ENCODE data around the gene SAMSN1. TPM values are rescaled to one million over a fixed set of nuclear protein-coding genes. Genes with fewer than 3 reads are reported as not detected.
"Not testable (repeated sequence)": the region's sequence is repeated elsewhere in the genome, so short reads cannot be mapped to it uniquely, and the experiment has no call there.

The SAMSN1 gene
- polyA plus RNA-seq, 2 of the 4 experiments (the other 2 are of a cell fraction): 0.06 TPM; not detected in 1

- WGBS (ENCODE audit: missing lambda C conversion rate): 6% methylated on average over 1 of the region's 1 CpG
- no peak for ATAC-seq
- ChIA-PET CTCF (no interaction called here), POLR2A (no interaction called here)
- TF ChIP-seq NPAS2 (CRISPR knock-in tag; IDR thresholded peaks at IDR 0.05; ENCODE audit: borderline replicate concordance): no peak
- TF ChIP-seq NR3C1 (IDR thresholded peaks at IDR 0.05): no peak
- TF ChIP-seq RARB (CRISPR knock-in tag; IDR thresholded peaks at IDR 0.05): no peak
- TF ChIP-seq HMGXB4 (CRISPR knock-in tag; IDR thresholded peaks at IDR 0.05; ENCODE audit: borderline replicate concordance): no peak
- no peak for TF ChIP-seq RFX5 (IDR thresholded peaks at IDR 0.05)
- no peak for TF ChIP-seq CHD4 (IDR thresholded peaks at IDR 0.05; ENCODE audit: borderline replicate concordance)
- no peak for TF ChIP-seq FOSL2 (IDR thresholded peaks at IDR 0.05)
- no peak for TF ChIP-seq FOSL2 (CRISPR knock-in tag; IDR thresholded peaks at IDR 0.05)
- TF ChIP-seq MYC (IDR thresholded peaks at IDR 0.05; ENCODE audit: borderline replicate concordance, low read length): no peak
- no peak for TF ChIP-seq FOXS1 (CRISPR knock-in tag; IDR thresholded peaks at IDR 0.05)
- TF ChIP-seq HES2 (IDR thresholded peaks at IDR 0.05): no peak
- no peak for TF ChIP-seq USF2 (IDR thresholded peaks at IDR 0.05)
- TF ChIP-seq JUN (IDR thresholded peaks at IDR 0.05): no peak
- no peak for TF ChIP-seq EP300 (IDR thresholded peaks at IDR 0.05)
- no peak for TF ChIP-seq ESRRA (IDR thresholded peaks at IDR 0.05; ENCODE audit: borderline replicate concordance, low read length)
- TF ChIP-seq ZC3H11A (IDR thresholded peaks at IDR 0.05): no peak
- no peak for TF ChIP-seq CEBPB (IDR thresholded peaks at IDR 0.05)
- no peak for TF ChIP-seq HOXA7 (CRISPR knock-in tag; IDR thresholded peaks at IDR 0.05)
- no peak for TF ChIP-seq CTCF (IDR thresholded peaks at IDR 0.05)
- TF ChIP-seq FOSB (CRISPR knock-in tag; IDR thresholded peaks at IDR 0.05): no peak
- TF ChIP-seq ELK1 (IDR thresholded peaks at IDR 0.05; ENCODE audit: low read depth, low read length): no peak
- Histone ChIP-seq H3K4me3 (no peak overlapping the region), H3K4me1 (no peaks in the 10 kb centered on the region), H3K9me3 (no peaks in the 10 kb centered on the region), H3K4me2 (no peak overlapping the region), H3K27ac (no peak overlapping the region)
- FAIRE-seq: no peak
- no peak for DNase-seq (ENCODE audit: low read depth in 1 of 2, low spot score in 1 of 2)
Observed at GRCh38 chr21:14519000-14519399, 27.1 kb downstream of the SAMSN1 start.

- ChIA-PET POLR2A (no interaction called here), CTCF (no interaction called here)
- Histone ChIP-seq H3K4me1 (no peaks in the 10 kb centered on the region), H3K9me3 (no peaks in the 10 kb centered on the region), H3K27ac (no peak overlapping the region), H3K4me3 (no peak overlapping the region), H3K4me2 (no peak overlapping the region)
- ATAC-seq: no peak
- WGBS (ENCODE audit: missing lambda C conversion rate): 5% methylated on average over 1 of the region's 1 CpG
- TF ChIP-seq RCOR1 (IDR thresholded peaks at IDR 0.05; ENCODE audit: low read depth, low read length) (no peak), SMC3 (IDR thresholded peaks at IDR 0.05) (no peak), CTCF (IDR thresholded peaks at IDR 0.05) (no peak), PBX3 (IDR thresholded peaks at IDR 0.05) (no peak), RFX5 (IDR thresholded peaks at IDR 0.05) (no peak)
- DNase-seq (ENCODE audit: low read depth in 1 of 2, low spot score in 1 of 2): no peak
- no peak for FAIRE-seq
Observed at GRCh38 chr21:14513804-14514203, 32.3 kb downstream of the SAMSN1 start.

- H3K27ac ChIP-seq; ATAC-seq; POLR2A ChIA-PET; FAIRE-seq; H3K4me3 ChIP-seq; H3K9me3 ChIP-seq; H3K4me1 ChIP-seq; DNase-seq (ENCODE audit: low read depth in 1 of 2, low spot score in 1 of 2); CTCF ChIA-PET; H3K4me2 ChIP-seq: not testable (repeated sequence)
- 3% methylated on average over 2 of the region's 2 CpGs for WGBS (ENCODE audit: missing lambda C conversion rate)
Observed at GRCh38 chr21:14506859-14507457, 39.2 kb downstream of the SAMSN1 start.

Measured in A549 (cell line).